DMS153 (cell line): ENCODE data around the gene TRPM2.
A peak's percentile ranks its signal among the peaks of the same experiment; 100 is the strongest.

Source experiments
- DNase-seq: peaks from one replicate; lab custom pipeline; 2025; lab: John Stamatoyannopoulos, UW

The TRPM2 gene

DNA sequence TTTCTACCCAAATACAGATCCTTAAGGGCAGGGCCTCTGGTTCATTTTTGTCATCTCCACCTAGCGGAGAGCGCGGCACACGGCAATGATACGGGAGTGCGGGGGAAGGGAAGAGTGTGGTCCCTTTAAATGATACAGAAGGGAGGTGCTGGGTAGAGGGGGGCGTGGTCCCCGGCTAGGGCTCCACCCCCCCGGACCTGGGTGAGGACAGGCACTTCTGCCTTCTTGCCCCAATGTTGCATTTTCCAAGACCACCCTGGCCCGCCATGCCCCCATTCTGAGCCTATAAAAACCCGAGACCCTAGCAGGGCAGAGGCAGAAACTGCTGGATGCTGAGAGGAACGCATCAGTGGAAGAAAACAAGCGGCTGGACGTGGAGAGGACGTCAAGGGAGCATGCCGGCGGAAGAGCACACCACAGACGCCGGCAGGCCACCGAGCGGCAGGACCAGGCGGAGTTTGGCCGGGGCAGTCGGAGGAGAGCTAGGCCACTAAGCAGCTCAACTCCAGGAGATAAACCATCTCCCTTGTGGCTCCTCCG lies 131.9 kb downstream of the TRPM2 start:
- peak; percentile 65 for DNase-seq

GRCh38 chr21:44485796-44486195 lies 132.4 kb downstream of the TRPM2 start:
- DNase-seq, result no peak

DNA sequence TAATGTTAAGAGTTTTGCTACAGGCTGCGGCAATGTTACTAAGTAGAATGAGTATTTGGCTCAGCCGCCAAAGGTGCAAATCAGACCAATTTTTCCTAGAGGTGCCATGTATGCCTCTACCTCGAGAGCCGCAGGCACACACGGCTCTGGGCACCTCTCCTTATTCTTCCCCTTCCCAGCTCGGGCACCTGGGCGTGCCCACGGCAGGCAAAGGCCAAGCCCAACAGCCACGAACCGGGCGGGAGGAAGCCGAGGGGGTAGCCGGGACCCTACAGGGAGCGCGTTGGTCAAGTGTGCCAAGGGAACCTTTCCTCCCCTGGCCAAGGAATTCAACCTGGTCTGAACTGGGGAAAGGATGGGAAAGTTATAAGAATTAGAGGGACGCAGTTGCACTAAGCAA lies 132.9 kb downstream of the TRPM2 start:
- DNase-seq, result no peak

- DNase-seq, result no peak
These were observed 134.4 kb downstream of the TRPM2 start for GRCh38 chr21:44487831-44488230.

- DNase-seq, result no peak
These were observed 136.5 kb downstream of the TRPM2 start for GRCh38 chr21:44489962-44490361.

GRCh38 chr21:44490405-44490804 lies 137.0 kb downstream of the TRPM2 start:
- DNase-seq, result no peak

DNA sequence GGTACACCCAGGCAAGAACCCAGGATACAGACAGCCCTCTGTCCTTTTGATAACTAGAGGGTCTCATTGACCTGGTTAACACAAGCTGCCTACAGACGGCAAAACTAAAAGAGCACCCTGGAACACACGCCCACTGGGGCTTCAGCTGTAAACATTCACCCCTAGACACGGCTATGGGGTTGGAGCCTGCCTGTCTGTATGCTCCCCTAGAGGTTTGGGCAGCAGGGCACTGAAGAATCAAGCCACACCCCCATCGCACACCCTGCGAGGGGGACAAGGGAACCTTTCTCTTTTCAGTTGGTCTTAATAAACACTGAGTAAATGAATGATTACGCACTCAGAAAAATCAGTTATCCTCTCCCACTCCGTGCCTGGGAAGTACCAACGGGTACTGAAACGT lies 137.4 kb downstream of the TRPM2 start:
- DNase-seq, result no peak
